ENCODE measurements around the gene SLC25A25.
"Not testable (repeated sequence)": the region's sequence is repeated elsewhere in the genome, so short reads cannot be mapped to it uniquely, and the experiment has no call there.

Gene SLC25A25

GRCh38 chr9:128067645-128068385, at the start of gene SLC25A25:
Gene SLC25A25, plus strand, starts transcription at chr9:128068232. Its CDS starts 88 bp downstream, at chr9:128068320.
- intact Hi-C loops (cut with DNase I) = no loop called here
- peak; percentile 98 to 100 (median 99) for DNase-seq

- intact Hi-C loops (cut with DNase I) = no loop called here
- no peak for DNase-seq
These were observed 47.3 kb upstream of the SLC25A25 start for GRCh38 chr9:128020692-128021091.

- intact Hi-C loops (cut with DNase I) = no loop called here
- DNase-seq = no peak
These were observed 46.9 kb upstream of the SLC25A25 start for GRCh38 chr9:128021098-128021497.

- DNase-seq = no peak
- intact Hi-C loops (cut with DNase I) = no loop called here
These were observed 45.1 kb upstream of the SLC25A25 start for GRCh38 chr9:128022886-128023285.

GRCh38 chr9:128023671-128024070, 44.4 kb upstream of the SLC25A25 start:
- DNase-seq; intact Hi-C loops (cut with DNase I): not testable (repeated sequence)

- intact Hi-C loops (cut with DNase I) = no loop called here
- no peak for DNase-seq
These were observed 43.2 kb upstream of the SLC25A25 start for GRCh38 chr9:128024761-128025308.

- intact Hi-C loops (cut with DNase I) = no loop called here
- no peak for DNase-seq
These were observed 42.3 kb upstream of the SLC25A25 start for GRCh38 chr9:128025736-128026135.

- intact Hi-C loops (cut with DNase I) = no loop called here
- DNase-seq = no peak
These were observed 41.7 kb upstream of the SLC25A25 start for GRCh38 chr9:128026255-128026772.

- intact Hi-C loops (cut with DNase I) = no loop called here
- DNase-seq = no peak
These were observed 41.1 kb upstream of the SLC25A25 start for GRCh38 chr9:128026773-128027541.

- intact Hi-C loops (cut with DNase I) = no loop called here
- DNase-seq = no peak
These were observed 40.3 kb upstream of the SLC25A25 start for GRCh38 chr9:128027705-128028104.

- intact Hi-C loops (cut with DNase I) = no loop called here
- no peak for DNase-seq
These were observed 34.4 kb upstream of the SLC25A25 start for GRCh38 chr9:128033609-128034008.

- DNase-seq = peak in 9 of 10 donors; percentile 20 to 94 (median 63)
- intact Hi-C loops (cut with DNase I) = loop anchor here (1.0 to 5.0 kb wide), 2 partner anchors 53 to 92 kb away; partner anchors contain the start of gene EEIG1
These were observed 33.0 kb upstream of the SLC25A25 start for GRCh38 chr9:128034821-128035652.

- not testable (repeated sequence) for DNase-seq
- intact Hi-C loops (cut with DNase I) = loop anchor here (5.0 kb wide), 1 partner anchor 54 kb away; the partner anchor contains the start of gene EEIG1
These were observed 31.5 kb upstream of the SLC25A25 start for GRCh38 chr9:128036522-128036921.

- intact Hi-C loops (cut with DNase I); DNase-seq: not testable (repeated sequence)
These were observed 27.2 kb upstream of the SLC25A25 start for GRCh38 chr9:128040783-128041182.

GRCh38 chr9:128042043-128042442, 26.0 kb upstream of the SLC25A25 start:
- intact Hi-C loops (cut with DNase I) = no loop called here

GRCh38 chr9:128043467-128043868, 24.6 kb upstream of the SLC25A25 start:
- no peak for DNase-seq
- intact Hi-C loops (cut with DNase I) = no loop called here

More at GRCh38 chr9:128042043-128042442, 26.0 kb upstream of the SLC25A25 start:
- no peak for DNase-seq

GRCh38 chr9:128045409-128045808, 22.6 kb upstream of the SLC25A25 start:
- intact Hi-C loops (cut with DNase I); DNase-seq: not testable (repeated sequence)

- DNase-seq = no peak
These were observed 22.2 kb upstream of the SLC25A25 start for GRCh38 chr9:128045831-128046230.

GRCh38 chr9:128047231-128047630, 20.8 kb upstream of the SLC25A25 start:
- intact Hi-C loops (cut with DNase I) = no loop called here
- DNase-seq = no peak

More at GRCh38 chr9:128045831-128046230, 22.2 kb upstream of the SLC25A25 start:
- intact Hi-C loops (cut with DNase I) = no loop called here

GRCh38 chr9:128048663-128049062, 19.4 kb upstream of the SLC25A25 start:
- no peak for DNase-seq
- intact Hi-C loops (cut with DNase I) = no loop called here

Data from posterior cingulate gyrus (tissue), 11 donors.